Peyer's patch (tissue), 4 donors: ENCODE data around the gene LRRC4B. TPM values are rescaled to one million over a fixed set of nuclear protein-coding genes. Genes with fewer than 3 reads are reported as not detected.

Experiments
- DNase-seq, 3 donors: peaks; one replicate each; pipeline ENCODE4 v3.0.0-alpha.2; 2017 to 2019
- H3K27ac ChIP-seq, 4 donors: fragments of 200-600 bp; sonication (generic); one replicate each; pipeline ENCODE4 v1.5.1; 2016 to 2019
- H3K27me3 ChIP-seq, 2 donors: fragments of 200-600 bp; sonication (generic); one replicate each; pipeline ENCODE4 v1.5.1; 2019
- H3K36me3 ChIP-seq, 3 donors: fragments of 200-600 bp; sonication (generic); one replicate each; pipeline ENCODE4 v1.5.1; 2016 to 2019
- H3K4me1 ChIP-seq, 4 donors: fragments of 200-600 bp; sonication (generic); one replicate each; pipeline ENCODE4 v1.5.1; 2016 to 2019
- H3K4me3 ChIP-seq, 4 donors: fragments of 200-600 bp; sonication (generic); 1 replicate in 3 of 4; 2 replicates in 1 of 4; pipeline ENCODE4 v1.5.1; 2016 to 2019; ENCODE audit warnings: mild to moderate bottlenecking in 1 of 4
- H3K9me3 ChIP-seq, 4 donors: fragments of 200-600 bp; sonication (generic); one replicate each; pipeline ENCODE4 v1.5.1; 2016 to 2019; ENCODE audit warnings: mild to moderate bottlenecking in 1 of 4
- CTCF ChIP-seq, 6 experiments: fragments of 450-650 bp in 4 of 6; fragments of 200-600 bp in 2 of 6; sonication (generic) in 1 of 6; IDR thresholded peaks; one replicate each; pipeline ENCODE4 v1.5.1; 2017 to 2019; ENCODE audit warnings: antibody characterized with exemption in 6 of 6, mild to moderate bottlenecking in 3 of 6, moderate library complexity in 1 of 6
- POLR2A ChIP-seq, 2 donors: fragments of 450-650 bp; IDR thresholded peaks; one replicate each; pipeline ENCODE4 v1.5.1; 2017; ENCODE audit warnings: antibody characterized with exemption in 2 of 2, mild to moderate bottlenecking in 2 of 2, moderate library complexity in 2 of 2
- total RNA-seq, 4 donors: library from RNA; depleted of rRNA; stranded (reverse); fragments of >200 nt; gene quantifications; one replicate each; pipeline ENCODE4 v1.1.0, GENCODE V29; 2016

LRRC4B gene
- total RNA-seq, 4 donors from 2014 or later, result 0.35 to 2.0 (median 1.4) TPM

GRCh38 chr19:50486823-50487515 lies 81.3 kb downstream of the LRRC4B start:
- H3K9me3 ChIP-seq, result no peaks in the 10 kb centered on the region
- no peak overlapping the region for H3K4me3 ChIP-seq
- peak in 1 of 3 donors; percentile 49 for DNase-seq
- H3K4me1 ChIP-seq, result no peaks in the 10 kb centered on the region
- peaks cover 0 to 22% (median 0%) of the 10 kb centered on the region in 3 donors for H3K36me3 ChIP-seq
- no peak overlapping the region for H3K27ac ChIP-seq
- no peaks in the 10 kb centered on the region for H3K27me3 ChIP-seq
- TF ChIP-seq POLR2A (IDR thresholded peaks at IDR 0.05), result no peak
- TF ChIP-seq CTCF (IDR thresholded peaks at IDR 0.05), result peak in 2 of 6 experiments; percentile 26 to 36

GRCh38 chr19:50485284-50485955 lies 82.8 kb downstream of the LRRC4B start:
- H3K4me1 ChIP-seq, result no peaks in the 10 kb centered on the region
- H3K36me3 ChIP-seq, result peaks cover 0 to 38% (median 0%) of the 10 kb centered on the region in 3 donors
- no peak overlapping the region for H3K4me3 ChIP-seq
- no peak overlapping the region for H3K27ac ChIP-seq
- TF ChIP-seq CTCF (IDR thresholded peaks at IDR 0.05), result no peak
- no peak for TF ChIP-seq POLR2A (IDR thresholded peaks at IDR 0.05)
- peak in 1 of 3 donors; percentile 36 for DNase-seq
- no peaks in the 10 kb centered on the region for H3K9me3 ChIP-seq
- no peaks in the 10 kb centered on the region for H3K27me3 ChIP-seq

- Histone ChIP-seq H3K27ac (no peak overlapping the region), H3K9me3 (no peaks in the 10 kb centered on the region), H3K36me3 (peaks cover 0 to 63% (median 0%) of the 10 kb centered on the region in 3 donors), H3K4me3 (no peak overlapping the region), H3K27me3 (no peaks in the 10 kb centered on the region), H3K4me1 (peaks cover 0 to 6% (median 0%) of the 10 kb centered on the region in 4 donors)
- TF ChIP-seq POLR2A (IDR thresholded peaks at IDR 0.05) (no peak), CTCF (IDR thresholded peaks at IDR 0.05) (no peak)
- DNase-seq, result no peak
Observed at GRCh38 chr19:50482916-50483315, 85.3 kb downstream of the LRRC4B start.

- Histone ChIP-seq H3K4me1 (peaks cover 0 to 11% (median 4%) of the 10 kb centered on the region in 4 donors), H3K36me3 (peaks cover 0 to 63% (median 0%) of the 10 kb centered on the region in 3 donors), H3K27ac (no peak overlapping the region), H3K4me3 (no peak overlapping the region), H3K27me3 (no peaks in the 10 kb centered on the region), H3K9me3 (no peaks in the 10 kb centered on the region)
- TF ChIP-seq POLR2A (IDR thresholded peaks at IDR 0.05), result no peak
- TF ChIP-seq CTCF (IDR thresholded peaks at IDR 0.05), result no peak
- DNase-seq, result peak in 1 of 3 donors; percentile 42
Observed at GRCh38 chr19:50482271-50482855, 85.9 kb downstream of the LRRC4B start.

GRCh38 chr19:50481351-50482149 lies 86.7 kb downstream of the LRRC4B start:
- H3K36me3 ChIP-seq, result peaks cover 0 to 63% (median 0%) of the 10 kb centered on the region in 3 donors
- no peak overlapping the region for H3K27ac ChIP-seq
- peaks cover 0 to 16% (median 9%) of the 10 kb centered on the region in 4 donors for H3K4me1 ChIP-seq
- peak in 1 of 3 donors; percentile 29 for DNase-seq
- H3K27me3 ChIP-seq, result no peaks in the 10 kb centered on the region
- no peak for TF ChIP-seq CTCF (IDR thresholded peaks at IDR 0.05)
- TF ChIP-seq POLR2A (IDR thresholded peaks at IDR 0.05), result no peak
- no peaks in the 10 kb centered on the region for H3K9me3 ChIP-seq
- no peak overlapping the region for H3K4me3 ChIP-seq
